Testis (tissue), 2 donors: ENCODE data around the gene DLL4.

Experiments used
- CTCF ChIP-seq, 3 experiments: fragments of 450-650 bp in 2 of 3; fragments of 200-600 bp in 1 of 3; sonication (generic) in 1 of 3; IDR thresholded peaks; one replicate each; pipeline ENCODE4 v1.5.1; 2016 to 2019; ENCODE audit warnings: antibody characterized with exemption in 3 of 3, mild to moderate bottlenecking in 2 of 3, moderate library complexity in 1 of 3
- POLR2A ChIP-seq: fragments of 450-650 bp; IDR thresholded peaks from one replicate; pipeline ENCODE4 v1.6.1; 2017; ENCODE audit warnings: antibody characterized with exemption, mild to moderate bottlenecking, moderate library complexity

GRCh38 chr15:40891138-40891537, 38.0 kb upstream of the DLL4 start:
- TF ChIP-seq CTCF (IDR thresholded peaks at IDR 0.05) (no peak), POLR2A (no peak)
